ENCODE results near the gene STXBP5.

DNA sequence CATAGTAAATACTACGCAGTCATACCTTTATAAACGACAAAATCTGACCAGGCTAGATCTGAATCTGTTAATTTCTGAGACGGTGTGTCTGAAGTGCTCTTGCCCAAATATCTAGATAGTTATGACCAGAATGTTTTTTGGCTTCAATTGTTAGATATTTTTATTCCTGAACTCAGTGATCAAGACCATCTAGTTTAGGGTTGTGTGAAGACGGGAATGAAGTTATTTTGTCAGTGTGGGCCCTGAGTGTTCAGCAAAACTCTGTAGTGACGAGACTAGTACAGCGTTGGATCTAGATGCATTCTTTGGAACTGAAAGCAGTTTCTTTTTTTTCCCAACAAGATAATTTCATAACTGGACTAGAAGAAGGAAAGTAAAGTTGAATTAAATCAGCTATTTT is 3.1 kb downstream of the STXBP5 start:
- TF ChIP-seq CTCF (IDR thresholded peaks at IDR 0.05) (no peak), POLR2A (IDR thresholded peaks at IDR 0.05) (no peak)
